Measurements from ENCODE around the gene PPP1R13B. TPM values are rescaled to one million over a fixed set of nuclear protein-coding genes. Genes with fewer than 3 reads are reported as not detected.

PPP1R13B gene
- total RNA-seq, 1 experiment from 2014 or later, result 3.2 TPM

DNA sequence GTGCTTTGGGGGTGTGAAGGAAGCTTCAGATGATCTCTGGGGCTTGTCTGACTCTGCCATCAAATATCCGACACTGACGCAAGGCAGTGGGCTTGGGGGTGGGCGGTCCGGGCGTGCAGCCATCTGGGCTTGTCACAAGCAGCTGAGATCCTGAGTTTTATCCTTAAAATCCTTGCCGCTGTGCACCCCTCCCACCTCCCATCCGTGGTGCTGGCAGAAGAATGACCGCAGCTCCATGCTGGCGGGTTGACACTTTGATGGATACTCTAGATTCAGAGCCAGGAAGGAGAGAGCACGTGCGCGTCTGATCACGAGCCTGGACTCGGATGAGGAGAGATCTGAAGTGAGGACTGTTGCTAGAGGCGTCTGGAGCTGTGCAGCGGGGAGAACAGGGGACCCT, 128.8 kb downstream of the PPP1R13B start:
- no peak for DNase-seq (ENCODE audit: low read depth, low spot score)
- in situ Hi-C loops (cut with HindIII; ENCODE audit: low pct_unique_long_range_greater_than_20kb, low sequenced_read_pairs), result no loop called here

DNA sequence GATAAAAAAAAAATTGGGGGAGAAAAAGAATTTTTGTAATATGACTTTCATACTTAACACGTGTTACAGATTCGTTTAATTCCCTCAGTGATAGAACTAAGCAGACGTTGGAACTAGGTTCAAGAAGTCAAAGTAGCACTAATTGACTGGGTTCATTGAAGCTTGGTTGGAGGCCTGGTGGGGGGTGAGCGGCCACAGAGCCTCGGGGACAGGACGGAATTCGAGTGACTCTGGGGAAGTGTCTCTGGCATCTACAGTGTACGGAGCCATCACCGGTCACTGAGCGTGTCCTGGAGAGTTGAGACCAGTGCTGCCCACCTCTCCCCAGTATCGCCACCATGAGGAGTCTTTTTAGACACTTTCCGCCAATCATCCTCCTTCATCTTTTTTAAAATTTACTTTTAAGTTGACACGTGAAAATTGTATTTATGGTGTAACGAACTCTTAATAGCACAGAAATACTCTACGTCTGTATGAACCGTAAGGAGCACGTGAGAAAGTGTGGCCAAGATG, 130.4 kb downstream of the PPP1R13B start:
- in situ Hi-C loops (cut with HindIII; ENCODE audit: low pct_unique_long_range_greater_than_20kb, low sequenced_read_pairs), result no loop called here
- DNase-seq (ENCODE audit: low read depth, low spot score), result no peak

- DNase-seq (ENCODE audit: low read depth, low spot score), result no peak
- in situ Hi-C loops (cut with HindIII; ENCODE audit: low pct_unique_long_range_greater_than_20kb, low sequenced_read_pairs), result no loop called here
These were observed 131.1 kb downstream of the PPP1R13B start for GRCh38 chr14:103716091-103716801.

GRCh38 chr14:103715052-103716000, 132.0 kb downstream of the PPP1R13B start, which contains the start of the genes XRCC3 and ZFYVE21:
Gene XRCC3 (minus strand): TSS chr14:103715451. CDS start chr14:103711087, 4,364 bp downstream.
Gene ZFYVE21 (plus strand): TSS chr14:103715810. CDS start chr14:103715842, 32 bp downstream.
- DNase-seq (ENCODE audit: low read depth, low spot score), result peak; percentile 99
- in situ Hi-C loops (cut with HindIII; ENCODE audit: low pct_unique_long_range_greater_than_20kb, low sequenced_read_pairs), result no loop called here

DNA sequence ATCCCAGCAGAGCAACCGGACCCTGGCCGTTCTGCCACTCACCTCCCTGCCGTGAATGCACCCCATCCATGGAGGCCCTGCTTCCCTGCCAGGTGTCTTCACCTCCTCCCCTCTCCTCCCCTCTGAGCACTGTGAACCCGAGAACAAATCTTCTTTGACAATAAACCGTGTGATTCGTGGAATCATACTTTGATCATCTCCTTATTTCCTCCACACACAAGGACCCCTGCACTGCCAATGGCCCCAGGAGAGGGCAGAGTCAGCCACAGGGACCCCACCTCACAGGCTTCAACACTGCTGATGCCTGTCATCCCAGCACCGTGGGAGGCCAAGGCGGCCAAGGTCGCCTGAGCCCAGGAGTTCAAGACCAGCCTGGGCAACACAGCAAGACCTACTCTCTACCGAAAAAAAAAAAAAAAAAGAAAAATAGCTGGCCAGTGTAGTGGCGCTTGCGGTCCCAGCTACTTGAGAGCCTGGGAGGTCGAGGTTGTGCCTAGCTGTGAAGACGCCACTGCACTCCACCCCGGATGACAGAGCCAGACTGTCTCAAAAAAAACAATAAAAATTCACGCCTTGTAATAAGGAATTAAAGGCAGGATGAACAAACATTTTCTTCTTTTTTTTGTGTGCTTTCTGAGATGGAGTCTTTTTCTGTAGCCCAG, 133.2 kb downstream of the PPP1R13B start:
- in situ Hi-C loops (cut with HindIII; ENCODE audit: low pct_unique_long_range_greater_than_20kb, low sequenced_read_pairs), result no loop called here
- no peak for DNase-seq (ENCODE audit: low read depth, low spot score)

GRCh38 chr14:103713304-103714062, 133.9 kb downstream of the PPP1R13B start:
- no peak for DNase-seq (ENCODE audit: low read depth, low spot score)
- in situ Hi-C loops (cut with HindIII; ENCODE audit: low pct_unique_long_range_greater_than_20kb, low sequenced_read_pairs), result no loop called here

- in situ Hi-C loops (cut with HindIII; ENCODE audit: low pct_unique_long_range_greater_than_20kb, low sequenced_read_pairs), result no loop called here
- DNase-seq (ENCODE audit: low read depth, low spot score), result no peak
These were observed 134.6 kb downstream of the PPP1R13B start for GRCh38 chr14:103712633-103713247.

DNA sequence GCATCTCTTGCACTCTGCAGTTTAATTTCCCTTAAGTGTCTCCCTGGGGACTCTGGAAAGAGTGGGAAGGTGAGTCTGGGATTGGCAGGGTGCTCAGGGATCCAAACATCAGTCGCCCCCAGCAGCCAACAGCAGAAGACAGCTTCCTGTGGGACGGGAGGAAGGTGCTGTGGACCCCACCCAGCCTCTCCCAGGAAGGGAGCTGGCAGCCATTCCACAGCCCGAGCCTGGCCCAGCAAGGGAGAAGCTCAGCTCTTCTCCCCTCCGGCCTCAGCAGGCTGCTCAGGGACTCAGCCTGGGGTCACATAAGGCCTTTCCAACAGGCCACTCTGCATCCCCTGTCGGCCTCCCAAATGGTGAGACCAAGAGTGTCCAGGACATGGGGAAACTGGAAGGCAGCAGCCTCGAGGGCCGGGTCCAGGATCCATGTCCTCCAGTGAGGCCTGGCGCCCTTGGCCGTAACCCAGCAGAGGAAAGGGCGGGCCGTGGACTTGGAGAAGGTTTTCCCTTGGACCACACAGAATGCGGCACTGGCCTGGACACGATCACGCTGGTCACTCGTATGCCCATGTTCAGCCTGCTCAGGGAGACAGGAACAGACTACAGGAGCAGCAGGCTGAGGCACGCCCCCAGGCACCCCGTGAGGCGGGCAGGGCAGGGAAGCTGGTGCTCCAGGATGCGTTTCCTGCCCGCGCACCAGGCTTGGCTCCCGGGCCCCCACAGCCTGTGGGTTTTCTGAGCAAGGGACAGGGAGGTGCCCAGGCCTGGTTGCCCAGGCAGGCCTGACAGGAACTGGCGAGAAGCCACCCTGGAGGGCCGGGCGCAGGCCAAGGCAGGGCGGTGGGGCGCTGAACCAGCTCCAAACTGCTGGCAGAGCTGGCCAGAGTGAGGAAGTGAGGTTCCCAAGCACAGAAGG, 135.6 kb downstream of the PPP1R13B start:
- no peak for DNase-seq (ENCODE audit: low read depth, low spot score)
- in situ Hi-C loops (cut with HindIII; ENCODE audit: low pct_unique_long_range_greater_than_20kb, low sequenced_read_pairs), result no loop called here

GRCh38 chr14:103710771-103711377, 136.5 kb downstream of the PPP1R13B start:
- in situ Hi-C loops (cut with HindIII; ENCODE audit: low pct_unique_long_range_greater_than_20kb, low sequenced_read_pairs), result no loop called here
- no peak for DNase-seq (ENCODE audit: low read depth, low spot score)

DNA sequence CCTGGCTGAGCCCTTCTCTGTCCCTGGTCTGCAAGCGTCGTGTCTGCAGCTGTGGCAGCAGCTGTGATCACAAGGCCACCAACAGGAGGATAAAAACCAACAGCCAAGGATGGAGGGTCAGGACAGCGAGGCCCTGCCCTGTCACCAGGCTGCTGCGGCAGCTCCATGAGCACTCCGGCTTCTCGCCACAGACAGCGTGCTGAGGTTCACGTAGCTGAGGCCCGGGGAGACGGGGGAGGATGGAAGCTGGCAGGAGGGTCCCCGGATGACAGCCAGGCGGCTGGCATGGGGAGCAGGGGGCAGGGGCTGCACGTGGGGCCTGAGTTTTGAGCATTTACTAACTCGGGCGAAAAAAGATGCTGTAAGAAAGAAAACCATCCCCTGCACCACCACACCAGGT, 137.6 kb downstream of the PPP1R13B start:
- in situ Hi-C loops (cut with HindIII; ENCODE audit: low pct_unique_long_range_greater_than_20kb, low sequenced_read_pairs), result no loop called here
- no peak for DNase-seq (ENCODE audit: low read depth, low spot score)

DNA sequence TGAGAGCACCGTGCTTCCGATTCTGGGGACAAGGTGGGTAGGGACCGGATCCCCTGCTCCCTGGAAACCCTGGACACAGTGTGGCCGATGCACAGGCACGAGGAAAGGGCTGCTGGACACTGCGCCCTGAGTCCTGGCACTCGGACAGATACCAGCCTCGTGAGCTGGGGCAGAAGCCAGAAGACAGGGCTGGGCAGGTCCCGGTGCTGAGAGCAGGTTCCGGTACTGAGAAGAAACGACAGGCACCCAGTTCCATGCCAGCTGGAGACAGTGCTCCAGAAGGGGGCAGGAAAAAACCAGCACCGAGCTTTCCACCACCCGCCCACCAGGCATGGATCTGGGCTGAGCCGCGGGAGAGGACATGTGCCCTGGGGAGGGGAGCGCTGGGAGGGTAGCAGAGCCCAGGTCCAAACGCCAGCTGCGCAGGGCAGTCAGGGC, 138.6 kb downstream of the PPP1R13B start:
- in situ Hi-C loops (cut with HindIII; ENCODE audit: low pct_unique_long_range_greater_than_20kb, low sequenced_read_pairs), result no loop called here
- no peak for DNase-seq (ENCODE audit: low read depth, low spot score)

DNA sequence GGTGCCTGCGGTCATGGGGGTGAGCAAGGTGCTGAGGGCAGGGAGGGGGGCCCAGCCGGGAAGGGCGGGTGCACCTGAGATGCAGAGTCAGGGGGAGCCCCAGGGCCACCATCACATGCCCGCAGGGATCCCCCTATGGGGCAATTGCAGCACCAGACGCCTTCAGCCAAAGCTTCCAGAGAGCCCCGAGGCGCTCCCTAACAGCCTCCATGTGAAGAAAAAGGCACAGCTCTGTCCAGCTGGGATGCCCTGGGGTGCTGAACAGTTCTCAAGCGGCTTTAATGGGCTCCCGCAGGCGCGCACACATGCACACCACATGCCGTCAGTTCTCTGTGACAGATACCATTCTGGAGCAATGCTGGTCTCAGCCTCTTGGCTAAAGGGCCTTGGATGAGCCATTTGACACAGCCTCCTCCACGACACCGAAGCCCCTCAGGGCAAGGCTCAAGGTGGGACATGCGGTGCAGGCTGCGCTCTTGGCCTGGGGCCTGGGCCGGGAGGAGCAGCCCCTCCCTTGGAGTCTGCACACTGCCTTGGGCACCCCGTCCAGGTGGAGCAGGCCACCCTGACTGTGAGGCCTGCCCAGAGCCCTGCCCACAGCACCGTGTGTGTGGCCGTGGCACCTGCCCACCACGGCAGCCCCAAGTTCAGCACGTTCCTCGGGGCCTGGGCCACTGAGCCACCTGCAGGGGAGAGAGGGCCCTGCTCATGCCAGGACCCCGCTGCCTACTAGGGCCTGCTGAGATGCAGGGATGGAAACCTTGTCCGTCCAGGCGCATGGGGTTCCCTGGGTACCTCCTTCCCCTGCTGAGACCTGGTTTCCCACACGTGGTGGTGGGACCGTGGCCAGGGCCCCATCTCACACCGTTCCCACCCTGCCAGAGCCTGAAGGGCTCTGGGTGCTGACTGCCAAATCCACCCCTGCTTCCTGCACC, 139.8 kb downstream of the PPP1R13B start:
- in situ Hi-C loops (cut with HindIII; ENCODE audit: low pct_unique_long_range_greater_than_20kb, low sequenced_read_pairs), result no loop called here
- DNase-seq (ENCODE audit: low read depth, low spot score), result no peak

GRCh38 chr14:103706551-103707328, 140.6 kb downstream of the PPP1R13B start:
- in situ Hi-C loops (cut with HindIII; ENCODE audit: low pct_unique_long_range_greater_than_20kb, low sequenced_read_pairs), result no loop called here

More at GRCh38 chr14:103706551-103707328, 140.6 kb downstream of the PPP1R13B start:
- no peak for DNase-seq (ENCODE audit: low read depth, low spot score)

Measured in SK-MEL-5 (cell line).